Trophoblast cell (in vitro differentiated cells and primary cell): ENCODE data around the gene RET.

ENCODE experiments used
- DNase-seq, 2 donors: peaks; one replicate each; pipeline ENCODE4 v3.0.0-alpha.2; 2016
- H2AFZ ChIP-seq: 2 replicates; pipeline ENCODE4 v1.6.1; 2013; ENCODE audit warnings: low read length, moderate library complexity, mild to moderate bottlenecking; ENCODE audit not compliant: insufficient read depth, poor library complexity
- H2AK5ac ChIP-seq: 2 replicates; pipeline ENCODE4 v1.6.1; 2013; ENCODE audit warnings: mild to moderate bottlenecking, low read length
- H2BK120ac ChIP-seq: 2 replicates; pipeline ENCODE4 v1.6.1; 2013; ENCODE audit warnings: low read length, mild to moderate bottlenecking, moderate library complexity; ENCODE audit not compliant: insufficient read depth, poor library complexity
- H2BK12ac ChIP-seq: 2 replicates; pipeline ENCODE4 v1.6.1; 2013; ENCODE audit warnings: mild to moderate bottlenecking, low read length, moderate library complexity
- H2BK5ac ChIP-seq: 2 replicates; pipeline ENCODE4 v1.6.1; 2013; ENCODE audit warnings: low read length, low read depth, moderate library complexity, mild to moderate bottlenecking; ENCODE audit not compliant: poor library complexity
- H3K14ac ChIP-seq: 2 replicates; pipeline ENCODE4 v1.6.1; 2013; ENCODE audit warnings: mild to moderate bottlenecking, low read length
- H3K18ac ChIP-seq: 2 replicates; pipeline ENCODE4 v1.6.1; 2013; ENCODE audit warnings: mild to moderate bottlenecking, low read length
- H3K23ac ChIP-seq: 2 replicates; pipeline ENCODE4 v1.6.1; 2013; ENCODE audit warnings: low read length
- H3K27ac ChIP-seq: 2 replicates; pipeline ENCODE4 v1.5.1; 2013; ENCODE audit warnings: low read depth, mild to moderate bottlenecking, inconsistent platforms, low read length, moderate library complexity
- H3K27me3 ChIP-seq: 2 replicates; pipeline ENCODE4 v1.6.1; 2013; ENCODE audit warnings: inconsistent platforms, mild to moderate bottlenecking, low read length, moderate library complexity; ENCODE audit not compliant: insufficient read depth
- H3K36me3 ChIP-seq, 2 experiments: 1 replicate in 1 of 2; 2 replicates in 1 of 2; pipeline ENCODE4 v1.6.1; 2013; ENCODE audit warnings: low read length in 2 of 2, mild to moderate bottlenecking in 2 of 2, moderate library complexity in 1 of 2; ENCODE audit not compliant: insufficient read depth in 2 of 2, control insufficient read depth in 1 of 2
- H3K4ac ChIP-seq: 2 replicates; pipeline ENCODE4 v1.6.1; 2013; ENCODE audit warnings: low read depth, mild to moderate bottlenecking, low read length, moderate library complexity
- H3K4me1 ChIP-seq, 2 experiments: 1 replicate in 1 of 2; 2 replicates in 1 of 2; pipeline ENCODE4 v1.6.1; 2013; ENCODE audit warnings: low read length in 2 of 2, mild to moderate bottlenecking in 2 of 2, moderate library complexity in 1 of 2; ENCODE audit not compliant: insufficient read depth in 2 of 2, control insufficient read depth in 1 of 2
- H3K4me2 ChIP-seq: 2 replicates; pipeline ENCODE4 v1.6.1; 2013; ENCODE audit warnings: inconsistent platforms, mild to moderate bottlenecking, low read length, moderate library complexity
- H3K4me3 ChIP-seq: 2 replicates; pipeline ENCODE4 v1.5.1; 2013; ENCODE audit warnings: mild to moderate bottlenecking, low read depth, low read length, inconsistent platforms
- H3K79me1 ChIP-seq: one replicate; pipeline ENCODE4 v1.6.1; 2013; ENCODE audit warnings: low read length
- H3K79me2 ChIP-seq: 2 replicates; pipeline ENCODE4 v1.6.1; 2013; ENCODE audit warnings: low read length, mild to moderate bottlenecking; ENCODE audit not compliant: control insufficient read depth, insufficient read depth, poor library complexity
- H3K9ac ChIP-seq: 2 replicates; pipeline ENCODE4 v1.6.1; 2013; ENCODE audit warnings: mild to moderate bottlenecking, low read length
- H3K9me3 ChIP-seq: 2 replicates; pipeline ENCODE4 v1.6.1; 2013; ENCODE audit warnings: low read depth, mild to moderate bottlenecking, control low read depth, inconsistent platforms, low read length; ENCODE audit not compliant: insufficient read depth
- H4K12ac ChIP-seq: 2 replicates; pipeline ENCODE4 v1.6.1; 2013; ENCODE audit warnings: low read depth, mild to moderate bottlenecking, low read length, moderate library complexity
- H4K8ac ChIP-seq: 2 replicates; pipeline ENCODE4 v1.6.1; 2013; ENCODE audit warnings: low read depth, mild to moderate bottlenecking, low read length, moderate library complexity
- H4K91ac ChIP-seq: one replicate; pipeline ENCODE4 v1.6.1; 2013; ENCODE audit warnings: low read depth, mild to moderate bottlenecking, low read length, moderate library complexity
- WGBS: extraction: QIAGEN DNeasy Blood & Tissue Kit; methylation state at CpG from one replicate; pipeline ENCODE4 v1.1.7; 2013; ENCODE audit warnings: missing lambda C conversion rate; ENCODE audit not compliant: insufficient read length, insufficient coverage; ENCODE audit errors: extremely low coverage; 5-methylcytosine and 5-hydroxymethylcytosine counted together

Gene RET

GRCh38 chr10:43131256-43131655 is 54.4 kb downstream of the RET start:
- Histone ChIP-seq H3K36me3 (no peaks in the 10 kb centered on the region), H2AK5ac (no peak overlapping the region)

GRCh38 chr10:43131906-43132305 is 55.0 kb downstream of the RET start:
- H4K12ac ChIP-seq: no peak overlapping the region
- no peak overlapping the region for H3K9ac ChIP-seq
- H3K4me3 ChIP-seq: no peak overlapping the region
- no peak overlapping the region for H2AFZ ChIP-seq
- H3K79me2 ChIP-seq: no peaks in the 10 kb centered on the region
- H3K4me2 ChIP-seq: no peak overlapping the region
- H3K23ac ChIP-seq: no peak overlapping the region
- no peaks in the 10 kb centered on the region for H3K79me1 ChIP-seq
- H2BK120ac ChIP-seq: no peak overlapping the region
- H4K8ac ChIP-seq: no peak overlapping the region
- H2BK5ac ChIP-seq: no peak overlapping the region
- H3K4ac ChIP-seq: no peak overlapping the region
- no peak overlapping the region for H3K14ac ChIP-seq
- no peak overlapping the region for H2BK12ac ChIP-seq
- H3K27me3 ChIP-seq: no peaks in the 10 kb centered on the region
- WGBS: no CpG with 5 or more reads among the region's 6 CpGs
- no peaks in the 10 kb centered on the region for H3K36me3 ChIP-seq
- peaks cover 2% of the 10 kb centered on the region for H3K9me3 ChIP-seq
- no peak overlapping the region for H2AK5ac ChIP-seq
- H3K27ac ChIP-seq: no peak overlapping the region
- no peak overlapping the region for H3K18ac ChIP-seq
- no peak for DNase-seq
- H3K4me1 ChIP-seq: peaks cover 0 to 4% of the 10 kb centered on the region in 2 experiments
- no peak overlapping the region for H4K91ac ChIP-seq

More at GRCh38 chr10:43131256-43131655, 54.4 kb downstream of the RET start:
- H4K8ac ChIP-seq: no peak overlapping the region
- H3K27ac ChIP-seq: no peak overlapping the region
- H2BK120ac ChIP-seq: no peak overlapping the region
- no peaks in the 10 kb centered on the region for H3K79me1 ChIP-seq
- no peak overlapping the region for H4K12ac ChIP-seq
- H3K4me3 ChIP-seq: no peak overlapping the region
- H3K18ac ChIP-seq: no peak overlapping the region
- H3K23ac ChIP-seq: no peak overlapping the region
- no CpG with 5 or more reads among the region's 11 CpGs for WGBS
- H3K14ac ChIP-seq: no peak overlapping the region
- no peak overlapping the region for H3K4ac ChIP-seq
- no peak overlapping the region for H3K9ac ChIP-seq
- H3K27me3 ChIP-seq: no peaks in the 10 kb centered on the region
- no peak overlapping the region for H2AFZ ChIP-seq
- no peak overlapping the region for H2BK12ac ChIP-seq
- H3K4me1 ChIP-seq: peaks cover 0 to 4% of the 10 kb centered on the region in 2 experiments
- H3K4me2 ChIP-seq: no peak overlapping the region
- no peak overlapping the region for H4K91ac ChIP-seq
- DNase-seq: no peak
- H3K9me3 ChIP-seq: peaks cover 2% of the 10 kb centered on the region
- H3K79me2 ChIP-seq: no peaks in the 10 kb centered on the region
- H2BK5ac ChIP-seq: no peak overlapping the region

- Histone ChIP-seq H3K9ac (no peak overlapping the region), H3K27ac (no peak overlapping the region), H4K8ac (no peak overlapping the region), H3K27me3 (no peaks in the 10 kb centered on the region), H4K12ac (no peak overlapping the region), H2BK5ac (no peak overlapping the region), H3K4me3 (no peak overlapping the region), H3K36me3 (no peaks in the 10 kb centered on the region), H2AFZ (no peak overlapping the region), H3K4me2 (no peak overlapping the region), H3K4ac (no peak overlapping the region), H2AK5ac (no peak overlapping the region), H3K18ac (no peak overlapping the region), H3K79me1 (peaks cover 8% of the 10 kb centered on the region), H3K79me2 (peaks cover 8% of the 10 kb centered on the region), H3K4me1 (peaks cover 3 to 8% of the 10 kb centered on the region in 2 experiments), H3K9me3 (peaks cover 2% of the 10 kb centered on the region), H3K14ac (no peak overlapping the region), H2BK12ac (no peak overlapping the region), H2BK120ac (no peak overlapping the region), H4K91ac (no peak overlapping the region), H3K23ac (no peak overlapping the region)
- DNase-seq: no peak
- no CpG with 5 or more reads among the region's 3 CpGs for WGBS
Observed at GRCh38 chr10:43132867-43133787, 56.3 kb downstream of the RET start.

DNA sequence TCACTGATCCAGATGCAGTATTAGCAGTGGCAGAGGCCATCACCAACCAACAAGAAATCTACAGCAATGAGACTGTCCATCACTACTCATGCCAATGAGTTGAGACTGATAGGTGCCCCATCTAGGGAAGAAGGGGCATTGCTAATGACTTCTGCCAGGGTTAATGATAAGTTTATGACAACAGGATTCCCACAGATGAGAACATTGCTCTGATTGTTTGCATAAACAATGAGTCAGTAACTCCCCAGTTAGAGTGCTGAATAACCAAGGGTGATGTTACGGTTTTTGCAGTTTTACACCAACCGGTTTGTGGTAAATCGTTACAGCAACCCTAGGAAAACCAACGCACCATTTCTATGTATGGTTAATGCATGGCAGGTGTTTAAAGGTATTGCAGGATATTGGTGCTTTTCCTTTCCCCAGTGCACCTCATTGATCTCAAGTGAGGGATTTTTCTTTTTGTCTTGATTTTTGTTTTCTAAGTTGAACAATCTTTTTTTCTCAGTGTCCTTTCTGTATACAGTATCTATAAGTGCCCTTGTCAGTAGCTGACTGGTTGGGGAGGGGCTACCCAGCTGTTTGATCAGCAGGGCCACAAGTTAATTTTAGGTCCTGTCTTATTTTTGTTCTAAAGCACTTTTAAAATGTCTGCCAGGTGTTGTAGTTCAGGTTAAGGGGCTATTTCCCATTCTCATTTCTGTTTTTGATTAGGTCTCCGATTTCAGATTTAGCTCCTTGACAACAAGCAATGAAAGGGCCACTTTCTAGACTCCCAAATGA is 57.4 kb downstream of the RET start:
- WGBS: no CpG with 5 or more reads among the region's 5 CpGs
- no peak overlapping the region for H2BK120ac ChIP-seq
- H3K9me3 ChIP-seq: peaks cover 2% of the 10 kb centered on the region
- no peak overlapping the region for H3K18ac ChIP-seq
- H3K4me1 ChIP-seq: peaks cover 3 to 5% of the 10 kb centered on the region in 2 experiments
- DNase-seq: no peak
- no peak overlapping the region for H3K4me3 ChIP-seq
- no peak overlapping the region for H2AFZ ChIP-seq
- H4K91ac ChIP-seq: no peak overlapping the region
- peaks cover 10% of the 10 kb centered on the region for H3K79me2 ChIP-seq
- no peaks in the 10 kb centered on the region for H3K36me3 ChIP-seq
- no peak overlapping the region for H3K9ac ChIP-seq
- no peak overlapping the region for H3K4me2 ChIP-seq
- peaks cover 10% of the 10 kb centered on the region for H3K79me1 ChIP-seq
- no peak overlapping the region for H2BK12ac ChIP-seq
- H3K14ac ChIP-seq: no peak overlapping the region
- no peak overlapping the region for H2BK5ac ChIP-seq
- no peak overlapping the region for H3K23ac ChIP-seq
- no peaks in the 10 kb centered on the region for H3K27me3 ChIP-seq
- no peak overlapping the region for H2AK5ac ChIP-seq
- no peak overlapping the region for H4K8ac ChIP-seq
- H3K27ac ChIP-seq: no peak overlapping the region
- no peak overlapping the region for H3K4ac ChIP-seq
- H4K12ac ChIP-seq: no peak overlapping the region
